NCI-H446 (cell line): ENCODE data around the gene GOLGA3.
A peak's percentile ranks its signal among the peaks of the same experiment; 100 is the strongest.
"Not testable (repeated sequence)": the region's sequence is repeated elsewhere in the genome, so short reads cannot be mapped to it uniquely, and the experiment has no call there.

ENCODE experiments used
- DNase-seq, 2 experiments: peaks; one replicate each; lab custom pipeline; 2025; lab: John Stamatoyannopoulos, UW

GOLGA3 gene

DNA sequence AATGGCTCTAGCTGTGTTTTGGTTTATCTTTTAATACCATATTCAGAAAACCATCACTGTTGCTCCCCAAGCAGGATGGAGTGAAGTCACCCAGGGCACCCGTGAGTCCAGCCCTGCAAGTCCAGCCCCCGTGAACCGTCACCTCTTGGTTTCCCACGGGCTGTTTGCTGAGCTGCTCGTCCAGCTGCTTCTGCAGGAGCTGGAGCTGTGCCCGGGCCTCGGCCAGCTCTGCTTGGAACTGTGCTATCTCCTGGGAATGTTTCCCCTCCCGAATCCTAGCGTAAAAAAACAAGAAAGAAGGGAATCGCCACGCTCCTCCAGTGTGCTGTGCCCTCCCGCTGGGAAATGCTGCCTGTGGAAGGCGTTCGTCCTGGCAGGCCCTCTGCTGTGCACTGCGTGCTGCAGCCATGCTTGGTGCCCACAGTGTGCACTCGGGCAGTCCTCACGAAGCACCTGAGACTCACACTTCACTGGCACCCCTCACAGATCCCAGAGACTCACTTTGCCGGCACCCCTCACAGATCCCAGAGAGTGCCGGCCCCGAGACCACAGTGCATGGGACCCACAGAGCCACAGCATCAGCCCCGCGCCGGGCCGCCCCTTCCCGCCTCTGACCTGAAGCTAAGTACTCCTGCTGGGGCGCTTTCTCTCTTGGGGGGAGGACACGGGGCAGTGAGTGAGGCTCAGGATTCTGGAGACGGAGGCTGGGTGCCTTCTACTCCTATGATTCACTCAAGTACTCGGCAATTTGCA, 51.7 kb downstream of the GOLGA3 start:
- no peak for DNase-seq

- not testable (repeated sequence) for DNase-seq
Observed at GRCh38 chr12:132776230-132776625, 52.4 kb downstream of the GOLGA3 start.

GRCh38 chr12:132775502-132776229, 53.0 kb downstream of the GOLGA3 start:
- DNase-seq = no peak

DNA sequence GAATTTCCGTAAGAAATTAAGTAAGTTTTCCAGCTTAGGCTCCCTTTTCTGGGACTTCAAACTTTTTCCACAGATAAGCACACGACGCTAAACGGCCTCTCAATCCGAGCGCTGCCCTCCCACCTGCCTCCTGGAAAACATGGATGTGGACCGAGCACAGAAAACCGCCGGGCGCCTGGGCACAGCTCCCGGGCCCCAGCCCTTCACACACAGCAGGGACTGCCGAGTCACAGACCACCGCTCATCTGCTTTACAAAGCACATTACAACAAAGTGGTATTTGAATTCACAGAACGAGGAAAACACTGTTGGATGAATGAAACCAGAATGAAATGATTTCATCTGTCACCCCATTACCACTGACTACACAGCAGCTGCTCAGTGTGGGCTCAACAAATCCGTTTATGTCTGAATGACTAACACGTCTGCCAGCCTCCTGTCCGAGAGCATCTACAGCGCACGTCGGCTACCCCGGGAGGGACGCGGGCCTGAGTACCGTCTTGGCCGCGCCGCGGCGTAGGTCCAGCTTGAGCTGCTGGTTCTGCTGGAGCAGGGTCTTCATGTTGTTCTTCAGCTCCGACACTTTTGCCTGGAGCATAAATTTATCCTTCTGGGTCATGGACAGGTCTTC, 53.9 kb downstream of the GOLGA3 start:
- DNase-seq = no peak

DNA sequence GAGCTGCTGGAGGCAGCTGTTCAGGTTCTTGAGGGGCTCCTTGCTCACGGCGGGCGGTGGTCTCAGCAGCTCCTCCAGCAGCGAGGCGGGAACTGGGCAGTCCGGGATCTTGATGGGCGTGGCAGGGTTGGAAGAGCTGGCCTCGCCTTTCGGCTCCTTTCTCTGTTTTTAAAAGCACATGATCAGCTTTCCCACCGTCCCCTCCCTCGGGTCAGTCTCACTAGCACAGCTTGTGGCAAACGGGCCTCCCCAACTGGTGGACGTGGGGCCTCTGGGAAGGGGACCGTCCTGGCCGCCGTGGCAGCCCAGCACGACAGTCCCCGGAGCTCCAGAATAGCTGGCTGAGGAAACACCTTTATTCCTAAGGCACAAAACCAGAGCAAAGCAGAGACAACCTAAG, 54.5 kb downstream of the GOLGA3 start:
- no peak for DNase-seq

GRCh38 chr12:132773077-132773955, 55.4 kb downstream of the GOLGA3 start:
- no peak for DNase-seq

DNA sequence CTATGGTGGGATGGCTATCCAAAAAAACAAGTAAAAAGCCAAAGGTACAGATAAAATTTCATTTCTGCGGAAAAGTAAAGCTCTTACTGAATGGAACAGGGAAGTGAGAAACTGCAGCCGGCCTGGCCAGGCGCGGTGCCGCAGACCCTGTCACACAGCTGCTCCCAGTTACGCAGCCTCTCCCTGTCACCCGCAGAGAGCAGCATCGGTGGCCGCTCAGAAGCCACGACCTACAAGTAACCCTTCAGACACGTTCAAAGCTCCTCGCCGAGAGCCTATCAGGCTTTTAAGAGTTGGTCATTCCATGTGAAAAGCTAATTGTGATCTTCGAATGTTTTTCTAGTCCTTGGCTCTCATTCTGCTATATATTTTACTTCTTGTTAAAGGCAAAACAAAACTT, 56.1 kb downstream of the GOLGA3 start:
- DNase-seq = no peak

DNA sequence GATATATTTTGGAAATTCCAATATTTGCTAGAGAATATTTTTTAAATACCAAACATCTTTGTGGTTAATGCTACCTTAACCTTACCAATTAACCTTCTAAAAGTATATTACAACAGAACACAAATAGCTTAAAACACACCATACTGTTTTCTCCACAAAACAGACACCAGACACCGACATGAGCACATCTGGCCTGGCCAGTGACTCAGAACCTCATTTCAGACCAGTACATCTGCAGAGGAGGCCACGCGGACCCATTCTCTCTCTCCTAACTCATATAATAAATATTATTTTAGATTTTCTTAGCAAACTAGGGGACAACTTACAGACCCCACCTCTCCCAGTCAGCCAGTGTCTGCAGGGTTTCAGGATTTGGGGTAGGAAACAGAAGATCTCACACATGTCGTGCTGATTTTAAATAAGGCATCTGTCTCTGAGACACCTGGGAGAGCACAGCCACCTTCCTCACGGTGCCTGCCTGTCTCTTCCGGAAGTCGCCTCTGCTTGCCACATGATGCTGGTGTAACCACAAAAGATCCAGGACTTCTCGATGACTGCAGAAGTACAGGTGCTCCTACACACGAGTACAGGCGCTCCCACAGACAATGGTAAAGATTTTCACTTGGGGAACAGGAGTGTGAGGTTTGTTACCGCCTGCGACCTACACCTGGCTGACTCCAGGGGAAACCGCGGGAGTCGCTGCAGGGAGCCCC, 57.4 kb downstream of the GOLGA3 start:
- no peak for DNase-seq

DNA sequence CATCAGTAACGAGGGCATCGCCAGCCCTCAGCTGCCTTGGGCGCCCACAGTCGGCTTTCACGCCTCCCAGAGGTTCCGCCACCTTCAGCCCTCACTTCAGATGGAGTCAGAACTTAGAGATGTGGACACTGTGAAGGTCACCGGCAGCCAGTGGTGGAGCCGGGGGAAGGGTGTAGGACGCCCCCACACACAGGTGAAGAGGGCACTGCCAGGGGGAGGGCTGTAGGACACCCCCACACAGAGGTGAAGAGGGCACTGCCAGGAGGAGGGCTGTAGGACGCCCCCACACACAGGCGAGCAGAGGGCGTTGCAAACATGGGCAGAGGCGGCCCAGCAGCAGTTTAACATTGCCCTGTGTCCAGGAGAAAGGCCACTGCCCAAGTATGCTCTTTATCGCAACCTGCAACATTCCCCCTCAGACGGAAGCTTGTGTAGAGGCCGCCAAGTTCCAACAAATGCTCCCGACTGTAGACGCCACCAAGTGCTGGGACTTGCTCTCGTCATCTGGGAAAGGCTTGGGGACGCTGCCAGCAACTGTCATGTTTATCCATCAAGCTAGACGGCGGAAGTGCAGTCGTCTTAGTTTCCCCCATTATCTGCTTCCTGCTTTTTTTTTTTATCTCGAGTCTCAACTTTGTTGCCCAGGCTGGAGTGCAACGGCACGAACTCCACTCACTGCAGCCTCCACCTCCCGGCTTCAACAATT, 62.1 kb downstream of the GOLGA3 start:
- no peak for DNase-seq

GRCh38 chr12:132765361-132765760, 63.3 kb downstream of the GOLGA3 start:
- DNase-seq = no peak

DNA sequence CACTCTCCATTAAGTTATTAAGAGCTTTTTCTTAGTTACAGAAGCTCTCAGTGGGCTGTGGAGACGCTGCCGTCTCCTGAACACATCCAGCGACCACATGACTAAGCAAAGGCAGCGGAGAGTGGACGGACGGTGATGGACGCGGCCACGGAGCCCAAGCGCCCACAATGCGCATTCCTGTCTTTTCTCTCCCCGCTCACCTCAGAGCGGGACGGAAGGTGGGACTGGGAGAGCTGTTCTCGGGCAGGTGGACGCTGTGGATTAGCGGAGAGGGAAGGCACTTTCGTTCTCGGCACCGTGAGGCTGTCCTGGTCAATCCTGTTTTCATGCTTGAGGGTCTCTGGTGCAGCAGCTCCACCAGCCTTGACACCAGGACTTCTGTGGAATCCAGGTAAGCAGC, 64.4 kb downstream of the GOLGA3 start:
- DNase-seq = no peak

DNA sequence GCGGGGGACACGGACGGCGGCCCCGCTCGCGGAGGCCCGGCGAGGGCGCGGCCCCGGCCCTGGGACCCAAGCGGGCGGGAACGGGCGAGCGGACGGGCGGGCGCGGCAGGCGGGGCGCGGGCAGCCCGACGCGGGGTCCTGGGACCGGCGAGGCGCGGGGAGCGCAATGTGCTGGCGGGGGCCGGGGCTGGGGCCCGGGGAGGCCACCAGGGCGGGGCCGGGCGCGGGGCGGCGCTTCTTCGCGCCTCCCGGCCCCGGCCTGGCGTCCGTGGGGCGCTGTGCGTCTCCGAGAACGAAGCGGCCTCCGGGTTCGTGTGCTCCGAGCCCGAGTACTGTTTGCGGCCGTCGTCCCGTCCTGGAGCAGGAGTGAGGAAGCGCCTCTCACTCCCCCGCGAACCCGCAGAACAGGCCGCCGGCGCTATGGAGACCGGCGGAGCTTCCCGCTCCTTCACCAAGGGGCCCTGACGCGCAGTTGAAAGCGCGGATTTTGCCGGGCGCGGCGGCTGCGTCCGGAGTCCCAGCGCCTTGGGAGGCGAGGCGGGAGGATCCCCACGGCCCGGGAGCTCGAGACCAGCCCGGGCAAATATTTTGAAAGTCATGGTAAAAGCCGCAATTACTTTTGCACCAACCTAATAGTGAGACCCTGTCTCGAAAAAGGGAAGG, 66.6 kb downstream of the GOLGA3 start:
- peak; percentile 12 to 90 for DNase-seq

DNA sequence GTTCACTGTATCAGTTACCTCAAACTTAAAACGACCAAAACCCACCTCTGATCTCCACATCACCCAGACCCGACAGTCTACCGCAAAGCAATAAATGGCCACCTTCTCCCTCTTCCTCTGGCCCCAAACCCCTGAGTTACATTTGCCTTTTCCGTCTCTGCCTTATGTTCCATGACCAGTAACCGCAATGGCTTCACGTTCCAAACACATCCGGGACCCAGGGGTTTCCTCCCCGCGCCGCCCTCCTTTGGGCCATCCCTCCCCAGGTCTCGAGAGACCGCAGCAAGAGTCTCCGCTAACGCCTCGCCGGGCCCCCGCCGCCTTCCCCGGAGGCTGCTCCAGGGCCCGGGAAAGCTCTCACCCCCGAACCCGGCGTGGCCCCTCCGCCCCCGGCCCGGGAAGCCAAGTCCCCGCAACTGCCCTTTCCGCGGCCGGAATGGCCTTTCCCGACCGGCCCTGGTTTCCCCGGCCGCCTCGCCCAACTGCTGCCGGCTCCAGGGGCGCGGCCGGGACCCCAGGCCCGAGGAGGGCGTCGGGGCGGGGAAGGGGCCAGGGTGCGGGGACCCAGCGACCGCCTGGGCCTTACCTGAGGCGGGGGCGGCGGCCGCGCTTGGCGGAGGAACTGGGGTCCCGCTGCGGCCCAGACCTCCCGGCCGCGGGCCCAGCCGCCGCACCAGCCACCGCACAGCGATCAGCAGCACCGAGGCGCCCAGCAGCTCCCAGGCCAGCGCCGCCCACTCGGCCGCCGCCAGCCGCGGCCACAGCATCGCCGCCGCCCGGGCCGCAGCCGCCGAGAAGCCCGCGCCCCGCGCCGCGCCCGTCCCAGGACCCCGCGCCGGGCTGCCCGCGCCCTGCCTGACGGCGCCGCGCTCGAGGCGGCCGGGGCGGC, 67.4 kb downstream of the GOLGA3 start, which contains the start of gene ANKLE2:
TSS of gene ANKLE2 (minus strand) at position 801 of the 889 bp plus-strand sequence. CDS start at position 767, 34 bp downstream.
- peak in 1 of 2 experiments; percentile 61 for DNase-seq

GRCh38 chr12:132759359-132759758, 69.3 kb downstream of the GOLGA3 start:
- no peak for DNase-seq

DNA sequence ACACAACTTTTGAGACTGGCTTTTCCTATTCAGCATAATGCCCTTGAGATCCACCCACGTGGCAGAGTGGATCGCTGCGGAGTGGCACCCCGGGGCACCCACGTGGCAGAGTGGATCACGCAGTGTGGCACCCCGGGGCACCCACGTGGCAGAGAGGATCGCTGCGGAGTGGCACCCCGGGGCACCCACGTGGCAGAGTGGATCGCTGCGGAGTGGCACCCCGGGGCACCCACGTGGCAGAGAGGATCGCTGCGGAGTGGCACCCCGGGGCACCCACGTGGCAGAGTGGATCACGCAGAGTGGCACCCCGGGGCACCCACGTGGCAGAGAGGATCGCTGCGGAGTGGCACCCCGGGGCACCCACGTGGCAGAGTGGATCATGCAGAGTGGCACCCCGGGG, 69.8 kb downstream of the GOLGA3 start:
- not testable (repeated sequence) for DNase-seq

DNA sequence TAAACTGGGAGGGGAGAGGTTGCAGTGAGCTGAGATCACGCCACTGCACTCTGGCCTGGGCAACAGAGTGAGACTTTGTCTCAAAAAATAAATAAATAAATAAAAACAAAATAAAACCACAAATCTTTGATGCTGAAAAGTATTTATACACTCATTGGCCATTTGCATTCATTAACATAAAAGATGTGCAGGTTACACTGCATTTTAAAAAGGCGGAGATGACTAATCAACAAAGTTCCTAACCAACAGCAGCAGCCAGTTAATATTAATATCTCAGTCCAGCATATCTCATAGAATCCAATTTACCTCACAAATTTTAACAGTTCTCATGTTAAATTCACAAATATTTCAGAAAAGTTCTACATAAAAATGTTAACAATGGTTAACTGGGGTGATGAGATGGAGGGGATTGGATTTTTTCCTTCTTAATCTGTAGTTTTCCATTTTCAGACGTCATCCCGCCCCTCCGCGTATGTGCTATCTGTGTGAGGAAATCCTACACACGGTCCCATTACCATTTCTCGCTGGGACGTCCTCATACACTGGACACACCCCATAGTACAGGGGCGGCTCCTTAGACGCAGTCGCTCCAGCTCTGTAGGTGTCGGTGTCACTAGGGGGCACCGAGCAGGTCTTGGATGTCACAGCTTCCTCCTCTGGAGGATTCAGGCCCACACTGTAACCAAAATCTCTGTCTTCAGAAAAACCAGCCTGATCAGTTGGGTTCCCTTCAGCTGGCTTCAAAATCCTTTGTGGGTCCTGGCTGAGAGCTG, 74.3 kb downstream of the GOLGA3 start:
- no peak for DNase-seq

DNA sequence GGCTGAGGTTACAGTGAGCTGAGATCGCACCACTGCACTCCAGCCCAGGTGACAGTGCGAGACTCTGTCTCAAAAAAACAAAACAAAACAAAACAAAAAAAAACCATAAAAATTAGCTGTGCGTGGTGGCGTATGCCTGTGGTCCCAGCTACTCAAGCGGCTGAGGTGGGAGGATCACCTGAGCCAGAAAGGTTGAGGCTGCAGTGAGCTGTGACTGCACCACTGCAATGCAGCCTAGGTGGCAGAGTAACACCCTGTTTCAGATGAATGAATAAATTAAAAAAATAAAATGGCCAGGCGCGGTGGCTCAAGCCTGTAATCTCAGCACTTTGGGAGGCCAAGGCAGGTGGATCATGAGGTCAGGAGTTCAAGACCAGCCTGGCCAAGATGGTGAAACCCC, 75.0 kb downstream of the GOLGA3 start:
- DNase-seq = not testable (repeated sequence)

- DNase-seq = no peak
Observed at GRCh38 chr12:132748319-132748718, 80.3 kb downstream of the GOLGA3 start.
